ENCODE results near the gene OGFR. TPM values are rescaled to one million over a fixed set of nuclear protein-coding genes. Genes with fewer than 3 reads are reported as not detected.

The OGFR gene
- total RNA-seq, 1 experiment from 2014 or later, result 31.0 TPM

DNA sequence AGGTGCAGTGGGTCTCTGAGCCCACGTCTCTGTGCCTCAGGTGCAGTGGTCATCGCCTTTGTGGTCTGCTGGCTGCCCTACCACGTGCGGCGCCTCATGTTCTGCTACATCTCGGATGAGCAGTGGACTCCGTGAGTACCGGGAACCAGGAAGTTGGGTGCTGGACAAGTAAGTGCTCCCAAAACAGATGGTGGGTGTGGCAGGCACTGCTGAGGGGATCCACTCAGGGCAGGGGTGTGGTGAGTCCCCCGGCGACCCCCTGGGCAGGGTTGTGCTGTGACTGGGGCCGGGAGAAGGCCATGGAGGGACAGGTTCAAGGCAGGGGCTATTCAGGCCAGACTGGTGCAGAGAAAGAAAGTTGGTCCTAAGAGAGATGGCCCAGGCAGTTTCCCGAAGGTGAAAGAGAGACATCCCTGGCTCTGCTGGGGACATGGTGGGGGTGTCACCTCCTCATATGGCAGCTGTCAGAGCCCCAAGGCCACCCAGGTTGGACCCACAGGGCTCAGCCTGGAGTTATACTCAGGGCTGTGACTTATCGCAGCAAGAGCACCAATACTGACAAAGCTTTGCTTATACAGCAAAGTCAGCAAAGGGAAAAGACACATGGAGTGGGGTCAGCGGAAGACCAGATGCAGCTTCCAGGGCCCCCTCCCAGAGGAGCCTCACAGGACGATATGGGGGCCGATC, 46.3 kb upstream of the OGFR start:
- Mint-ChIP-seq H3K36me3 (ENCODE audit: insufficient read depth, unreplicated experiment) (peaks cover 6% of the 10 kb centered on the region), H3K4me3 (ENCODE audit: unreplicated experiment) (no peak overlapping the region), H3K4me1 (ENCODE audit: insufficient read depth, unreplicated experiment) (no peaks in the 10 kb centered on the region), H3K27me3 (ENCODE audit: insufficient read depth, unreplicated experiment) (no peaks in the 10 kb centered on the region), H3K9me3 (ENCODE audit: unreplicated experiment) (no peaks in the 10 kb centered on the region), H3K27ac (ENCODE audit: low read depth, unreplicated experiment) (no peak overlapping the region)
- intact Hi-C loops (cut with micrococcal nuclease), result no loop called here
- ChIA-PET POLR2A (interaction anchor here (1.7 kb wide), 1 partner anchor 15 kb away, joined by 5 read pairs; no protein-coding TSS in a partner anchor), CTCF (interaction anchor here (0.6 to 2.4 kb wide), 3 partner anchors 11 to 295 kb away, joined by 3 to 8 read pairs (median 4); no protein-coding TSS in a partner anchor)
- DNase-seq (ENCODE audit: unreplicated experiment), result no peak
- TF ChIP-seq, protein P1, sequence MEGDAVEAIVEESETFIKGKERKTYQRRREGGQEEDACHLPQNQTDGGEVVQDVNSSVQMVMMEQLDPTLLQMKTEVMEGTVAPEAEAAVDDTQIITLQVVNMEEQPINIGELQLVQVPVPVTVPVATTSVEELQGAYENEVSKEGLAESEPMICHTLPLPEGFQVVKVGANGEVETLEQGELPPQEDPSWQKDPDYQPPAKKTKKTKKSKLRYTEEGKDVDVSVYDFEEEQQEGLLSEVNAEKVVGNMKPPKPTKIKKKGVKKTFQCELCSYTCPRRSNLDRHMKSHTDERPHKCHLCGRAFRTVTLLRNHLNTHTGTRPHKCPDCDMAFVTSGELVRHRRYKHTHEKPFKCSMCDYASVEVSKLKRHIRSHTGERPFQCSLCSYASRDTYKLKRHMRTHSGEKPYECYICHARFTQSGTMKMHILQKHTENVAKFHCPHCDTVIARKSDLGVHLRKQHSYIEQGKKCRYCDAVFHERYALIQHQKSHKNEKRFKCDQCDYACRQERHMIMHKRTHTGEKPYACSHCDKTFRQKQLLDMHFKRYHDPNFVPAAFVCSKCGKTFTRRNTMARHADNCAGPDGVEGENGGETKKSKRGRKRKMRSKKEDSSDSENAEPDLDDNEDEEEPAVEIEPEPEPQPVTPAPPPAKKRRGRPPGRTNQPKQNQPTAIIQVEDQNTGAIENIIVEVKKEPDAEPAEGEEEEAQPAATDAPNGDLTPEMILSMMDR (IDR thresholded peaks at IDR 0.05; ENCODE audit: unreplicated experiment), result no peak
- no TSS peak for BruUV-seq (replicated peaks)

- Mint-ChIP-seq H3K9me3 (ENCODE audit: unreplicated experiment) (no peaks in the 10 kb centered on the region), H3K36me3 (ENCODE audit: insufficient read depth, unreplicated experiment) (peaks cover 6% of the 10 kb centered on the region), H3K4me3 (ENCODE audit: unreplicated experiment) (no peak overlapping the region), H3K27ac (ENCODE audit: low read depth, unreplicated experiment) (no peak overlapping the region), H3K27me3 (ENCODE audit: insufficient read depth, unreplicated experiment) (no peaks in the 10 kb centered on the region), H3K4me1 (ENCODE audit: insufficient read depth, unreplicated experiment) (no peaks in the 10 kb centered on the region)
- no peak for DNase-seq (ENCODE audit: unreplicated experiment)
- TF ChIP-seq, protein P1 (IDR thresholded peaks at IDR 0.05; ENCODE audit: unreplicated experiment), result no peak
- ChIA-PET POLR2A (no interaction called here), CTCF (interaction anchor here (2.4 kb wide), 1 partner anchor 32 kb away, joined by 8 read pairs; no protein-coding TSS in a partner anchor)
- intact Hi-C loops (cut with micrococcal nuclease), result no loop called here
- no TSS peak for BruUV-seq (replicated peaks)
Measured at GRCh38 chr20:62759981-62760431, 44.6 kb upstream of the OGFR start.

GRCh38 chr20:62760471-62760855, 44.2 kb upstream of the OGFR start:
- BruUV-seq (replicated peaks), result no TSS peak
- no peak for DNase-seq (ENCODE audit: unreplicated experiment)
- H3K27ac Mint-ChIP-seq (ENCODE audit: low read depth, unreplicated experiment), result no peak overlapping the region
- intact Hi-C loops (cut with micrococcal nuclease), result no loop called here
- H3K36me3 Mint-ChIP-seq (ENCODE audit: insufficient read depth, unreplicated experiment), result peaks cover 6% of the 10 kb centered on the region
- TF ChIP-seq, protein P1 (IDR thresholded peaks at IDR 0.05; ENCODE audit: unreplicated experiment), result no peak
- ChIA-PET POLR2A (no interaction called here), CTCF (interaction anchor here (0.8 kb wide), 1 partner anchor 117 kb away, joined by 3 read pairs; no protein-coding TSS in a partner anchor)
- H3K4me3 Mint-ChIP-seq (ENCODE audit: unreplicated experiment), result no peak overlapping the region
- no peaks in the 10 kb centered on the region for H3K9me3 Mint-ChIP-seq (ENCODE audit: unreplicated experiment)
- H3K27me3 Mint-ChIP-seq (ENCODE audit: insufficient read depth, unreplicated experiment), result no peaks in the 10 kb centered on the region
- no peaks in the 10 kb centered on the region for H3K4me1 Mint-ChIP-seq (ENCODE audit: insufficient read depth, unreplicated experiment)

DNA sequence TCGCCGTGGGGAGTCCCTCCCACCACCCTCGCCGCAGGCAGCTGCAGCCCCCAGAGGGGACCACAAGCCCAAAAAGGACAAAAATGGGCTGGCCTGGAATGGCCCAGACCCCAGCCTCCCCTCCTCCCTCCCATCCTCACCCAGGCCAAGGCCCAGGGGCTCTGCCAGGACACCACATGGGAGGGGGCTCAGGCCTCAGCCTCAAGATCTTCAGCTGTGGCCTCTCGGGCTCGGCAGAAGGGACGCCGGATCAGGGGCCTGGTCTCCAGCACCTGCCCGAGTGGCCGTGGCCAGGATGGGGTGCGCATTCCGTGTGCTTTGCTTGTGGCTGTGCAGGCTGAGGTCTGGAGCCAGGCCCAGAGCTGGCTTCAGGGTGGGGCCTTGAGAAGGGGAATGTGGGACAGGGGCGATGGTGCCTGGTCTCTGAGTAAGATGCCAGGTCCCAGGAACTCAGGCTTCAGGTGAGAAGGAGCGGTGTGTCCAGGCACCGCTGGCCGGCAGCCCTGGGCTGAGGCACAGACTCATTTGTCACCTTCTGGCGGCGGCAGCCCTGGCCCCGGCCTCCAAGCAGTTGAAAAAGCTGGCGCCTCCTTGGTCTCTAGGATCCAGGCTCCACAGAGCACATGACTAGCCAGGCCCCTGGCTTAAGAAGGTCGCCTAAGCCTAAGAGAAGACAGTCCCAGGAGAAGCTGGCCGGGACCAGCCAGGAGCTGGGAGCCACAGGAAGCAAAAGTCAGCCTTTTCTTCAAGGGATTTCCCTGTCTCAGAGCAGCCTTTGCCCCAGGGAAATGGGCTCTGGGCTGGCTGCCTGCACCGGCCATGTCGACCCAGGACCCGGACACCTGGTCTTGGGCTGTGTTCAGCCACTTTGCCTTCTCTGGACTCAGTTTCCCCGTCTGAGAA, 43.5 kb upstream of the OGFR start:
- H3K4me3 Mint-ChIP-seq (ENCODE audit: unreplicated experiment), result no peak overlapping the region
- no peaks in the 10 kb centered on the region for H3K9me3 Mint-ChIP-seq (ENCODE audit: unreplicated experiment)
- no TSS peak for BruUV-seq (replicated peaks)
- intact Hi-C loops (cut with micrococcal nuclease), result no loop called here
- no peak for DNase-seq (ENCODE audit: unreplicated experiment)
- no peaks in the 10 kb centered on the region for H3K27me3 Mint-ChIP-seq (ENCODE audit: insufficient read depth, unreplicated experiment)
- ChIA-PET POLR2A (no interaction called here), CTCF (interaction anchor here (0.6 to 0.8 kb wide), 2 partner anchors 118 to 462 kb away, joined by 3 read pairs; no protein-coding TSS in a partner anchor)
- peaks cover 6% of the 10 kb centered on the region for H3K36me3 Mint-ChIP-seq (ENCODE audit: insufficient read depth, unreplicated experiment)
- no peak overlapping the region for H3K27ac Mint-ChIP-seq (ENCODE audit: low read depth, unreplicated experiment)
- H3K4me1 Mint-ChIP-seq (ENCODE audit: insufficient read depth, unreplicated experiment), result no peaks in the 10 kb centered on the region
- TF ChIP-seq, protein P1 (IDR thresholded peaks at IDR 0.05; ENCODE audit: unreplicated experiment), result no peak
